ENCODE data around the gene CALY. TPM values are rescaled to one million over a fixed set of nuclear protein-coding genes. Genes with fewer than 3 reads are reported as not detected.

Gene CALY
- total and polyA plus RNA-seq, 7 donors, result 0.05 TPM; not detected in 6

- intact Hi-C loops (cut with DNase I), result no loop called here
- TF ChIP-seq CTCF (IDR thresholded peaks at IDR 0.05), result no peak
- no peak for ATAC-seq
- Histone ChIP-seq H3K36me3 (ENCODE audit: insufficient read depth in 1 of 2, low read depth in 1 of 2) (peaks cover 9 to 89% of the 10 kb centered on the region in 2 donors), H3K9me3 (no peaks in the 10 kb centered on the region), H3K27ac (no peak overlapping the region), H3K4me1 (no peaks in the 10 kb centered on the region), H3K27me3 (ENCODE audit: insufficient read depth in 3 of 3, low read length in 2 of 3) (no peaks in the 10 kb centered on the region), H3K4me3 (no peak overlapping the region)
- 95% methylated on average over 24 of the region's 24 CpGs for WGBS, 3 donors
- DNase-seq, result no peak
Observed at GRCh38 chr10:133289761-133290160, 46.9 kb downstream of the CALY start.

DNA sequence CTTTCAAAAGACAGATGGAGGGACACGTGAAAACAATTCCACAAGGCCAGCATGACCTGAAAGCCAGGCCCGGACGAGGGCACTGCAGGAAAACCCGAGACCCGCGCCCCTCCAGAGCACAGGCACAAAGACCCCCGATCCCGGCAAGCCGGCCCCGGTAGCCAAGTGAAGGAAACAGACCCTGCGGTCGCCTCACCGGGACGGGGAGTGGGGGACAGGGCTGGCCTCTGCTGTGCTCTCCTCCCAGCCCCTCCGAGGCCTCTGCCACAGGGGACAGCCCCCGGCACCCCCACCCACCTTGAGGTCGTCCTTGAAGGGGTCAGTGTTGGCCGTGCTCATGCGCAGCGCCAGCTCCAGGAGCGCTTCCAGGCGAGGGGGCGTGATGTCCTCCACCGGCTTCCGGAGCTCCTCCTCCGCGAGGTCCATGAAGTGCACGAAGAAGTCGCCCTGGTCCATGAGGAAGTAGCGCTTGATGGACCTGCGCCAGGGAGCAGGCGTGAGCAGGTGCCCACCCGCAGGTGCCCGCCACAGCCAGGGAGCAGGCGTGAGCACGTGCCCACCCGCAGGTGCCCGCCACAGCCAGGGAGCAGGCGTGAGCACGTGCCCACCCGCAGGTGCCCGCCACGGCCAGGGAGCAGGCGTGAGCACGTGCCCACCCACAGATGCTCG, 48.7 kb downstream of the CALY start:
- 94 to 95% (median 95%) methylated on average over 42 to 46 of the region's 46 CpGs for WGBS, 3 donors

DNA sequence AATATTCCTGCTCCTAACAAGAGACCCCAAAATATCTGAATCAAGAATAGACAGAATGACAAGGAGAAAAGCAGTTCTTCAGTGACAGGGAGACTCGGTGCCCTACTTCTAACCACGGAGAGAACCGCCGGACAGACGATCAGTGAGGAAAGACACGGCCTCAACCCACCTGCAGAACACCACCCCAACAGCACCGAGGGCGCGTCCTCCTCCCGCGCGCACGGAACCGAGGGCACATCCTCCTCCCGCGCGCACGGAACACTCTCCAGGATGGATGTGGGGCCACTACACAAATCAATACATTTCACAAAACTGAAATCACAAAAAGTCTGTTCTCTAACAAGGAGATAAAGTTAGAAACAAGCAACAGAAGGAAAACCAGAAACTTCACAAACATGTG, 50.3 kb downstream of the CALY start:
- Histone ChIP-seq H3K27me3 (ENCODE audit: insufficient read depth in 3 of 3, low read length in 2 of 3) (no peaks in the 10 kb centered on the region), H3K27ac (no peak overlapping the region), H3K4me1 (no peaks in the 10 kb centered on the region), H3K36me3 (ENCODE audit: insufficient read depth in 1 of 2, low read depth in 1 of 2) (peaks cover 9 to 97% of the 10 kb centered on the region in 2 donors), H3K4me3 (no peak overlapping the region), H3K9me3 (no peaks in the 10 kb centered on the region)
- 90 to 92% (median 91%) methylated on average over 18 of the region's 18 CpGs for WGBS, 3 donors
- ATAC-seq (no peak), DNase-seq (no peak)
- intact Hi-C loops (cut with DNase I), result no loop called here
- TF ChIP-seq CTCF (IDR thresholded peaks at IDR 0.05), result no peak

More for the DNA sequence above, 48.7 kb downstream of the CALY start:
- DNase-seq (no peak), ATAC-seq (no peak)
- no peak for TF ChIP-seq CTCF (IDR thresholded peaks at IDR 0.05)
- Histone ChIP-seq H3K4me3 (no peak overlapping the region), H3K36me3 (ENCODE audit: insufficient read depth in 1 of 2, low read depth in 1 of 2) (peaks cover 9 to 89% of the 10 kb centered on the region in 2 donors), H3K9me3 (no peaks in the 10 kb centered on the region), H3K4me1 (no peaks in the 10 kb centered on the region), H3K27ac (no peak overlapping the region), H3K27me3 (ENCODE audit: insufficient read depth in 3 of 3, low read length in 2 of 3) (no peaks in the 10 kb centered on the region)
- intact Hi-C loops (cut with DNase I), result no loop called here

DNA sequence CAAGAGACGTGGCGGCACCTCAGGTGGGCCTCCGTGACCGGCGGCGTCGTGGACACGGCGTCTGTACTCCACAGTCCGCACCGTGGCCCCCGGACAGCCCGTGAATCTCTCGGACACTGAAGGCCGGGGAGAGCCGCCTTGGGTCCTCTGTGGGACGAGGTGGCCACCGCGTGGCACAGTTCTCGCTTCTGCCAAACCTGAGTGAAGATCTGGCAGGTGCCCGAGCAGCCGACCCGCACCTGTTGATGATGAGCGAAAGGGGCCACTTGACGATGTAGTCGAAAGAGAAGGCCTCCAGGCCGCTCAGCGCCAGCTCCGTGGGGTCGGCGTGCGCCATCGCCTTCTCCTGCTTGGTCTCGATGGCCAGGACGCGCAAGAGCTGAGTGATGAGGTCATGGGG, 51.5 kb downstream of the CALY start:
- DNase-seq (no peak), ATAC-seq (no peak)
- no peaks in the 10 kb centered on the region for H3K4me1 ChIP-seq
- intact Hi-C loops (cut with DNase I), result no loop called here
- no peaks in the 10 kb centered on the region for H3K9me3 ChIP-seq
- no peaks in the 10 kb centered on the region for H3K27me3 ChIP-seq (ENCODE audit: insufficient read depth in 3 of 3, low read length in 2 of 3)
- H3K4me3 ChIP-seq, result no peak overlapping the region
- TF ChIP-seq CTCF (IDR thresholded peaks at IDR 0.05), result no peak
- no peak overlapping the region for H3K27ac ChIP-seq
- 92 to 95% (median 93%) methylated on average over 36 of the region's 36 CpGs for WGBS, 3 donors
- peaks cover 9 to 95% of the 10 kb centered on the region in 2 donors for H3K36me3 ChIP-seq (ENCODE audit: insufficient read depth in 1 of 2, low read depth in 1 of 2)

GRCh38 chr10:133283931-133284330, 52.8 kb downstream of the CALY start:
- intact Hi-C loops (cut with DNase I), result no loop called here
- H3K9me3 ChIP-seq, result no peaks in the 10 kb centered on the region
- WGBS, 3 donors, result 92 to 96% (median 95%) methylated on average over 24 of the region's 24 CpGs
- H3K4me3 ChIP-seq, result no peak overlapping the region
- no peaks in the 10 kb centered on the region for H3K4me1 ChIP-seq
- H3K27me3 ChIP-seq (ENCODE audit: insufficient read depth in 3 of 3, low read length in 2 of 3), result no peaks in the 10 kb centered on the region
- ATAC-seq (no peak), DNase-seq (no peak)
- no peak for TF ChIP-seq CTCF (IDR thresholded peaks at IDR 0.05)
- H3K27ac ChIP-seq, result no peak overlapping the region
- H3K36me3 ChIP-seq (ENCODE audit: insufficient read depth in 1 of 2, low read depth in 1 of 2), result peaks cover 9 to 95% of the 10 kb centered on the region in 2 donors

Measured in psoas muscle (tissue), 8 donors.